IMR-90 (cell line): ENCODE measurements around the gene PTGR3. TPM values are rescaled to one million over a fixed set of nuclear protein-coding genes. Genes with fewer than 3 reads are reported as not detected.

Source experiments
- ATAC-seq: fragments of 200-7000 bp; cut with Tn5 transposase; 2 replicates; pipeline ENCODE4 v1.9.1; 2020; ENCODE audit warnings: low read depth, mild to moderate bottlenecking, moderate library complexity
- BruUV-seq: library from RNA; stranded (reverse); fragments of 400-500 nt; replicated peaks from 2 replicates; lab custom pipeline; 2021; lab: Mats Ljungman, UMichigan
- CTCF ChIA-PET: fragments of 300-600 bp; formaldehyde crosslinking; extraction: SDS; loops from one replicate; lab custom pipeline; 2021; ENCODE audit warnings: antibody characterized with exemption; lab: Yijun Ruan, JAX
- POLR2A ChIA-PET: fragments of 300-600 bp; sonication (Branson Sonifier 250); formaldehyde crosslinking; loops from one replicate; lab custom pipeline; 2022; ENCODE audit warnings: antibody characterized with exemption; ENCODE audit not compliant: unreplicated experiment; lab: Charles Lee
- DNase-seq: peaks from one replicate; pipeline ENCODE4 v3.0.0; 2013
- H2AFZ ChIP-seq: replicated peaks from 2 replicates; pipeline ENCODE3; 2013; ENCODE audit warnings: low read length, mild to moderate bottlenecking; ENCODE audit not compliant: poor library complexity
- H2AK5ac ChIP-seq: 2 replicates; pipeline ENCODE4 v1.6.1; 2013; ENCODE audit warnings: low read depth, low read length, inconsistent platforms
- H2AK9ac ChIP-seq: replicated peaks from 2 replicates; pipeline ENCODE3; 2013; ENCODE audit warnings: mild to moderate bottlenecking, low read depth, low read length, moderate library complexity; ENCODE audit not compliant: poor library complexity
- H2BK120ac ChIP-seq: 2 replicates; pipeline ENCODE4 v1.6.1; 2013; ENCODE audit warnings: low read depth, low read length, inconsistent platforms
- H2BK15ac ChIP-seq: 3 replicates; pipeline ENCODE4 v1.6.1; 2013; ENCODE audit warnings: low read depth, low read length, inconsistent platforms
- H2BK20ac ChIP-seq: 2 replicates; pipeline ENCODE4 v1.6.1; 2013; ENCODE audit warnings: low read depth, mild to moderate bottlenecking, inconsistent platforms, low read length, moderate library complexity
- H2BK5ac ChIP-seq: 2 replicates; pipeline ENCODE4 v1.6.1; 2013; ENCODE audit warnings: mild to moderate bottlenecking, low read depth, low read length, inconsistent platforms; ENCODE audit not compliant: poor library complexity, severe bottlenecking
- H3K14ac ChIP-seq: replicated peaks from 2 replicates; pipeline ENCODE4 v1.6.1; 2013; ENCODE audit warnings: low read depth, low read length, inconsistent platforms
- H3K18ac ChIP-seq: 2 replicates; pipeline ENCODE4 v1.6.1; 2013; ENCODE audit warnings: low read depth, low read length, control low read depth
- H3K23ac ChIP-seq: 2 replicates; pipeline ENCODE4 v1.6.1; 2013; ENCODE audit warnings: low read depth, low read length, inconsistent platforms
- H3K27ac ChIP-seq: 2 replicates; pipeline ENCODE4 v1.5.1; 2013; ENCODE audit warnings: mild to moderate bottlenecking, control low read depth, low read length; ENCODE audit not compliant: insufficient read depth
- H3K27me3 ChIP-seq: 2 replicates; pipeline ENCODE4 v1.6.1; 2013; ENCODE audit warnings: low read length; ENCODE audit not compliant: control insufficient read depth, insufficient read depth
- H3K36me3 ChIP-seq: 2 replicates; pipeline ENCODE4 v1.6.1; 2013; ENCODE audit warnings: low read length, mixed read lengths; ENCODE audit not compliant: control insufficient read depth, insufficient read depth
- H3K4ac ChIP-seq: 2 replicates; pipeline ENCODE4 v1.6.1; 2013; ENCODE audit warnings: low read depth, low read length, inconsistent platforms
- H3K4me1 ChIP-seq: 2 replicates; pipeline ENCODE4 v1.6.1; 2013; ENCODE audit warnings: low read length, mixed read lengths; ENCODE audit not compliant: control insufficient read depth, insufficient read depth
- H3K4me2 ChIP-seq: 2 replicates; pipeline ENCODE4 v1.6.1; 2013; ENCODE audit warnings: low read depth, mild to moderate bottlenecking, control low read depth, low read length, moderate library complexity
- H3K4me3 ChIP-seq: 2 replicates; pipeline ENCODE4 v1.5.1; 2013; ENCODE audit warnings: low read depth, mild to moderate bottlenecking, control low read depth, low read length, moderate library complexity; ENCODE audit not compliant: insufficient read depth
- H3K56ac ChIP-seq: 2 replicates; pipeline ENCODE4 v1.6.1; 2013; ENCODE audit warnings: low read length, inconsistent platforms; ENCODE audit not compliant: insufficient read depth; ENCODE audit errors: extremely low read depth
- H3K79me1 ChIP-seq, 2 experiments: 2 replicates each; pipeline ENCODE4 v1.6.1; 2013; ENCODE audit warnings: low read length in 2 of 2, inconsistent platforms in 1 of 2, low read depth in 1 of 2
- H3K9ac ChIP-seq: 2 replicates; pipeline ENCODE4 v1.6.1; 2013; ENCODE audit warnings: low read depth, low read length, control low read depth
- H3K9me1 ChIP-seq: 2 replicates; pipeline ENCODE4 v1.6.1; 2013; ENCODE audit warnings: low read length, inconsistent platforms; ENCODE audit not compliant: insufficient read depth
- H3K9me3 ChIP-seq: 2 replicates; pipeline ENCODE4 v1.6.1; 2013; ENCODE audit warnings: low read length; ENCODE audit not compliant: control insufficient read depth, insufficient read depth
- H4K20me1 ChIP-seq: 2 replicates; pipeline ENCODE4 v1.6.1; 2013; ENCODE audit warnings: low read length, inconsistent platforms; ENCODE audit not compliant: insufficient read depth
- H4K5ac ChIP-seq: 2 replicates; pipeline ENCODE4 v1.6.1; 2013; ENCODE audit warnings: mild to moderate bottlenecking, low read depth, low read length, control low read depth
- H4K8ac ChIP-seq, 2 experiments: 2 replicates each; pipeline ENCODE4 v1.6.1; 2013; ENCODE audit warnings: low read depth in 2 of 2, low read length in 2 of 2, control low read depth in 1 of 2, inconsistent platforms in 1 of 2
- H4K91ac ChIP-seq: 2 replicates; pipeline ENCODE4 v1.6.1; 2013; ENCODE audit warnings: low read depth, low read length, inconsistent platforms; ENCODE audit not compliant: insufficient read depth
- BHLHE40 ChIP-seq: fragments of 150-350 bp; IDR thresholded peaks from 2 replicates; pipeline ENCODE4 v1.6.1; 2016; ENCODE audit warnings: mild to moderate bottlenecking, low read depth, low read length
- CEBPB ChIP-seq: IDR thresholded peaks from 2 replicates; pipeline ENCODE4 v1.6.1; 2012; ENCODE audit warnings: low read depth, low read length, improper control_type of control experiment
- CHD1 ChIP-seq: IDR thresholded peaks from 2 replicates; pipeline ENCODE4 v1.6.1; 2012; ENCODE audit warnings: low read depth, low read length, improper control_type of control experiment
- CTCF ChIP-seq: conservative IDR thresholded peaks from 2 replicates; pipeline ENCODE4 v1.5.1; 2012; ENCODE audit warnings: mild to moderate bottlenecking, low read depth, low read length, improper control_type of control experiment
- ELK1 ChIP-seq: fragments of 150-350 bp; IDR thresholded peaks from 2 replicates; pipeline ENCODE4 v1.6.1; 2016; ENCODE audit warnings: low read depth, mild to moderate bottlenecking, low read length, moderate library complexity, borderline replicate concordance
- FOS ChIP-seq: fragments of 150-350 bp; IDR thresholded peaks from 2 replicates; pipeline ENCODE4 v1.6.1; 2016; ENCODE audit warnings: low read depth, low read length
- MAFK ChIP-seq: IDR thresholded peaks from 2 replicates; pipeline ENCODE4 v1.6.1; 2012; ENCODE audit warnings: low read depth, low read length, improper control_type of control experiment
- MAZ ChIP-seq: IDR thresholded peaks from 2 replicates; pipeline ENCODE4 v1.6.1; 2012; ENCODE audit warnings: low read depth, mild to moderate bottlenecking, low read length, improper control_type of control experiment, moderate library complexity, borderline replicate concordance
- MXI1 ChIP-seq: IDR thresholded peaks from 2 replicates; pipeline ENCODE4 v1.6.1; 2012; ENCODE audit warnings: low read depth, mild to moderate bottlenecking, low read length, moderate library complexity, borderline replicate concordance
- NFE2L2 ChIP-seq: fragments of 150-350 bp; IDR thresholded peaks from 2 replicates; pipeline ENCODE4 v1.6.1; 2016; ENCODE audit warnings: low read depth, mild to moderate bottlenecking, low read length
- POLR2A ChIP-seq: IDR thresholded peaks from 2 replicates; pipeline ENCODE4 v1.6.1; 2012; ENCODE audit warnings: mild to moderate bottlenecking, low read depth, low read length
- RAD21 ChIP-seq: IDR thresholded peaks from 2 replicates; pipeline ENCODE4 v1.6.1; 2012; ENCODE audit warnings: low read length, improper control_type of control experiment
- RCOR1 ChIP-seq: IDR thresholded peaks from 2 replicates; pipeline ENCODE4 v1.6.1; 2012; ENCODE audit warnings: mild to moderate bottlenecking, low read length, improper control_type of control experiment; ENCODE audit not compliant: insufficient replicate concordance
- RFX5 ChIP-seq: IDR thresholded peaks from 2 replicates; pipeline ENCODE4 v1.8.0; 2012; ENCODE audit warnings: low read depth, mild to moderate bottlenecking, low read length, moderate library complexity
- SMC3 ChIP-seq: fragments of 150-350 bp; IDR thresholded peaks from 2 replicates; pipeline ENCODE4 v1.6.1; 2016; ENCODE audit warnings: low read depth, mild to moderate bottlenecking, antibody characterized with exemption, low read length, moderate library complexity
- USF2 ChIP-seq: fragments of 150-350 bp; IDR thresholded peaks from 2 replicates; pipeline ENCODE4 v1.6.1; 2017; ENCODE audit warnings: mild to moderate bottlenecking, antibody characterized with exemption, low read length, low read depth
- WGBS, 2 experiments: methylation state at CpG; one replicate each; pipeline versions ENCODE4 v1.1.5 to v1.1.7; 2013; ENCODE audit warnings: missing lambda C conversion rate in 2 of 2; ENCODE audit not compliant: insufficient read length in 1 of 2; ENCODE audit errors: extremely low coverage in 2 of 2; 5-methylcytosine and 5-hydroxymethylcytosine counted together
- dilution Hi-C: fragments of 300-500 bp; cut with HindIII; formaldehyde crosslinking; loops from one replicate; pipeline ENCODE4 v1.14.3; 2018; ENCODE audit warnings: low sequenced_read_pairs; ENCODE audit not compliant: unreplicated experiment
- in situ Hi-C: fragments of 300-500 bp; cut with MboI; formaldehyde crosslinking; loops from 3 replicates; pipeline ENCODE4 v1.14.3; 2019; ENCODE audit warnings: low sequenced_read_pairs, inconsistent platforms, mixed read lengths
- intact Hi-C: fragments of 100-400 bp; cut with micrococcal nuclease; formaldehyde crosslinking; loops from 2 replicates; pipeline ENCODE4 v1.10.0; 2022
- polyA plus RNA-seq, 3 experiments: library from polyadenylated mRNA; depleted of rRNA; stranded (reverse); fragments of >200 nt; gene quantifications; 2 replicates each; pipeline ENCODE4 v1.2.3, GENCODE V29; 2012; ENCODE audit warnings: low replicate concordance in 1 of 3
- total RNA-seq: library from RNA; depleted of rRNA; stranded (reverse); fragments of >200 nt; gene quantifications from 2 replicates; pipeline ENCODE4 v1.2.3, GENCODE V29; 2012

Gene PTGR3
- total and polyA plus RNA-seq, 2 of the 4 experiments (the other 2 are of a cell fraction), result 16.1 to 26.4 TPM

GRCh38 chr18:75189696-75190095, 19.2 kb downstream of the PTGR3 start:
- in situ Hi-C loops (no loop called here), dilution Hi-C loops (no loop called here), intact Hi-C loops (no loop called here)
- no peak overlapping the region for H4K5ac ChIP-seq
- no peak overlapping the region for H2BK20ac ChIP-seq
- no peak overlapping the region for H3K4me2 ChIP-seq
- no peak overlapping the region for H2BK15ac ChIP-seq
- H3K4ac ChIP-seq, result no peak overlapping the region
- no peak overlapping the region for H3K56ac ChIP-seq
- no peak overlapping the region for H3K27ac ChIP-seq
- H2BK5ac ChIP-seq, result no peak overlapping the region
- no peak overlapping the region for H2BK120ac ChIP-seq
- H3K9me1 ChIP-seq, result no peaks in the 10 kb centered on the region
- no peak overlapping the region for H2AK9ac ChIP-seq
- 80% methylated on average over 1 of the region's 6 CpGs; no CpG with 5 or more reads in 1 of the 2 experiments for WGBS, 2 experiments
- no peak for DNase-seq
- no TSS peak for BruUV-seq
- no peaks in the 10 kb centered on the region for H3K79me1 ChIP-seq
- H3K9ac ChIP-seq, result no peak overlapping the region
- H2AK5ac ChIP-seq, result no peak overlapping the region
- H3K9me3 ChIP-seq, result no peaks in the 10 kb centered on the region
- H3K27me3 ChIP-seq, result no peaks in the 10 kb centered on the region
- no peak for TF ChIP-seq BHLHE40
- TF ChIP-seq RFX5, result no peak
- TF ChIP-seq CHD1, result no peak
- no peak for TF ChIP-seq CTCF
- no peak for TF ChIP-seq MAFK
- no peak for TF ChIP-seq ELK1
- TF ChIP-seq CEBPB, result no peak
- TF ChIP-seq RAD21, result no peak
- no peak for TF ChIP-seq MXI1
- no peak for TF ChIP-seq RCOR1
- TF ChIP-seq POLR2A, result no peak
- no peak for TF ChIP-seq FOS
- TF ChIP-seq USF2, result no peak
- no peak for TF ChIP-seq SMC3
- TF ChIP-seq MAZ, result no peak
- no peak for TF ChIP-seq NFE2L2
- no peaks in the 10 kb centered on the region for H3K4me1 ChIP-seq
- ChIA-PET POLR2A (no interaction called here), CTCF (interaction anchor here (1.1 kb wide), 1 partner anchor 183 kb away, joined by 3 read pairs; no protein-coding TSS in a partner anchor)
- H3K18ac ChIP-seq, result no peak overlapping the region
- no peak overlapping the region for H4K91ac ChIP-seq
- no peak overlapping the region for H2AFZ ChIP-seq
- H3K36me3 ChIP-seq, result no peaks in the 10 kb centered on the region
- no peak overlapping the region for H3K14ac ChIP-seq
- no peaks in the 10 kb centered on the region for H4K20me1 ChIP-seq
- no peak overlapping the region for H3K4me3 ChIP-seq
- no peak overlapping the region for H3K23ac ChIP-seq
- no peak overlapping the region for H4K8ac ChIP-seq
- ATAC-seq, result no peak
